Neural progenitor cell (in vitro differentiated cells): Measurements from ENCODE around the gene GDPD3.

ENCODE experiments used
- EZH2 ChIP-seq: fragments of 200-600 bp; sonication (generic); IDR thresholded peaks from 2 replicates; pipeline ENCODE4 v1.6.1; 2017; ENCODE audit warnings: antibody characterized with exemption, mild to moderate bottlenecking, moderate library complexity
- TF ChIP-seq, protein P1 (sequence below): fragments of 200-600 bp; sonication (generic); IDR thresholded peaks from 2 replicates; pipeline ENCODE4 v1.5.1; 2017; ENCODE audit warnings: antibody characterized with exemption, mild to moderate bottlenecking

- TF ChIP-seq EZH2, result no peak
- TF ChIP-seq, protein P1, sequence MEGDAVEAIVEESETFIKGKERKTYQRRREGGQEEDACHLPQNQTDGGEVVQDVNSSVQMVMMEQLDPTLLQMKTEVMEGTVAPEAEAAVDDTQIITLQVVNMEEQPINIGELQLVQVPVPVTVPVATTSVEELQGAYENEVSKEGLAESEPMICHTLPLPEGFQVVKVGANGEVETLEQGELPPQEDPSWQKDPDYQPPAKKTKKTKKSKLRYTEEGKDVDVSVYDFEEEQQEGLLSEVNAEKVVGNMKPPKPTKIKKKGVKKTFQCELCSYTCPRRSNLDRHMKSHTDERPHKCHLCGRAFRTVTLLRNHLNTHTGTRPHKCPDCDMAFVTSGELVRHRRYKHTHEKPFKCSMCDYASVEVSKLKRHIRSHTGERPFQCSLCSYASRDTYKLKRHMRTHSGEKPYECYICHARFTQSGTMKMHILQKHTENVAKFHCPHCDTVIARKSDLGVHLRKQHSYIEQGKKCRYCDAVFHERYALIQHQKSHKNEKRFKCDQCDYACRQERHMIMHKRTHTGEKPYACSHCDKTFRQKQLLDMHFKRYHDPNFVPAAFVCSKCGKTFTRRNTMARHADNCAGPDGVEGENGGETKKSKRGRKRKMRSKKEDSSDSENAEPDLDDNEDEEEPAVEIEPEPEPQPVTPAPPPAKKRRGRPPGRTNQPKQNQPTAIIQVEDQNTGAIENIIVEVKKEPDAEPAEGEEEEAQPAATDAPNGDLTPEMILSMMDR, result no peak
Measured at GRCh38 chr16:30096862-30097563, 16.3 kb downstream of the GDPD3 start.
